CD14-positive monocyte (primary cell): ENCODE results near the gene WWOX. TPM values are rescaled to one million over a fixed set of nuclear protein-coding genes. Genes with fewer than 3 reads are reported as not detected.

Experiments
- DNase-seq, 3 donors: peaks; one replicate each; pipeline ENCODE4 v3.0.0-alpha.2; 2011 to 2022
- H2AFZ ChIP-seq: 2 replicates; pipeline ENCODE4 v1.6.0; 2012; ENCODE audit warnings: mild to moderate bottlenecking, low read depth, low read length, inconsistent platforms; ENCODE audit not compliant: insufficient read depth, poor library complexity, severe bottlenecking
- H3K27ac ChIP-seq, 2 donors: 1 replicate in 1 of 2; 2 replicates in 1 of 2; pipeline ENCODE4 v1.5.1; 2012 to 2013; ENCODE audit warnings: low read length in 2 of 2, control low read depth in 1 of 2, inconsistent platforms in 1 of 2, low read depth in 1 of 2, mild to moderate bottlenecking in 1 of 2
- H3K27me3 ChIP-seq, 2 donors: one replicate each; pipeline versions ENCODE4 v1.6.0 to v1.6.1; 2011 to 2013; ENCODE audit warnings: low read length in 2 of 2; ENCODE audit not compliant: control insufficient read depth in 2 of 2, insufficient read depth in 2 of 2
- H3K36me3 ChIP-seq, 2 donors: replicated peaks in 1 of 2; 1 replicate in 1 of 2; 2 replicates in 1 of 2; pipeline versions ENCODE4 v1.5.1 to v1.6.1; 2012 to 2013; ENCODE audit warnings: low read length in 2 of 2, control low read depth in 1 of 2, inconsistent platforms in 1 of 2, mild to moderate bottlenecking in 1 of 2; ENCODE audit not compliant: insufficient read depth in 2 of 2, control insufficient read depth in 1 of 2
- H3K4me1 ChIP-seq, 2 donors: 1 replicate in 1 of 2; 2 replicates in 1 of 2; pipeline versions ENCODE4 v1.5.1 to v1.6.1; 2012 to 2013; ENCODE audit warnings: low read length in 2 of 2, control low read depth in 1 of 2, inconsistent platforms in 1 of 2, mild to moderate bottlenecking in 1 of 2, moderate library complexity in 1 of 2; ENCODE audit not compliant: insufficient read depth in 2 of 2, control insufficient read depth in 1 of 2
- H3K4me2 ChIP-seq: replicated peaks from 2 replicates; pipeline ENCODE3; 2012; ENCODE audit warnings: low read length, moderate library complexity, mild to moderate bottlenecking; ENCODE audit not compliant: poor library complexity, severe bottlenecking; ENCODE audit errors: extremely low read depth
- H3K4me3 ChIP-seq, 3 experiments: fragments of 200-600 bp in 1 of 3; sonication (generic) in 1 of 3; replicated peaks in 1 of 3; 1 replicate in 2 of 3; 2 replicates in 1 of 3; pipeline ENCODE4 v1.5.1; 2011 to 2013; ENCODE audit warnings: low read length in 3 of 3, mild to moderate bottlenecking in 3 of 3, control low read depth in 2 of 3, low read depth in 2 of 3, inconsistent platforms in 1 of 3, moderate library complexity in 1 of 3
- H3K79me2 ChIP-seq: 2 replicates; pipeline ENCODE4 v1.6.0; 2012; ENCODE audit warnings: mild to moderate bottlenecking, control low read depth, inconsistent platforms, low read length, moderate library complexity; ENCODE audit not compliant: insufficient read depth
- H3K9ac ChIP-seq: 2 replicates; pipeline ENCODE4 v1.6.0; 2017; ENCODE audit warnings: low read length, mild to moderate bottlenecking; ENCODE audit not compliant: insufficient read depth, poor library complexity, severe bottlenecking
- H3K9me3 ChIP-seq, 2 donors: replicated peaks in 1 of 2; 1 replicate in 1 of 2; 2 replicates in 1 of 2; pipeline versions ENCODE4 v1.5.1 to v1.6.1; 2012 to 2013; ENCODE audit warnings: low read length in 2 of 2, control low read depth in 1 of 2; ENCODE audit not compliant: control insufficient read depth in 1 of 2, insufficient read depth in 1 of 2
- H4K20me1 ChIP-seq: 2 replicates; pipeline ENCODE4 v1.6.0; 2012; ENCODE audit warnings: mild to moderate bottlenecking, low read length, control low read depth, moderate library complexity; ENCODE audit not compliant: insufficient read depth
- H3K27ac Mint-ChIP-seq, 7 donors: one replicate each; pipeline ENCODE4 v1.8.0; 2020; ENCODE audit warnings: mild to moderate bottlenecking in 7 of 7, mixed read lengths in 7 of 7, moderate library complexity in 6 of 7, inconsistent platforms in 2 of 7
- H3K27me3 Mint-ChIP-seq, 3 donors: one replicate each; pipeline ENCODE4 v1.8.0; 2021 to 2022; ENCODE audit warnings: low read depth in 3 of 3, mild to moderate bottlenecking in 3 of 3, mixed read lengths in 3 of 3, moderate library complexity in 3 of 3, inconsistent platforms in 1 of 3
- H3K36me3 Mint-ChIP-seq, 2 donors: one replicate each; pipeline ENCODE4 v1.8.0; 2020; ENCODE audit warnings: mixed read lengths in 2 of 2, inconsistent platforms in 1 of 2, mild to moderate bottlenecking in 1 of 2
- H3K4me1 Mint-ChIP-seq: one replicate; pipeline ENCODE4 v1.8.0; 2020; ENCODE audit warnings: mild to moderate bottlenecking, mixed read lengths
- H3K4me3 Mint-ChIP-seq, 2 donors: one replicate each; pipeline ENCODE4 v1.8.0; 2020; ENCODE audit warnings: mild to moderate bottlenecking in 2 of 2, mixed read lengths in 2 of 2, moderate library complexity in 1 of 2
- H3K9me3 Mint-ChIP-seq, 7 donors: one replicate each; pipeline ENCODE4 v1.8.0; 2020 to 2022; ENCODE audit warnings: mixed read lengths in 7 of 7, mild to moderate bottlenecking in 6 of 7, moderate library complexity in 6 of 7, inconsistent platforms in 2 of 7
- WGBS: methylation state at CpG from one replicate; pipeline ENCODE4 v1.1.5; 2013; ENCODE audit warnings: missing lambda C conversion rate; ENCODE audit not compliant: insufficient coverage; 5-methylcytosine and 5-hydroxymethylcytosine counted together
- intact Hi-C, 2 donors: fragments of 100-400 bp; cut with micrococcal nuclease; formaldehyde crosslinking; loops; one replicate each; pipeline versions ENCODE4 v1.15.0 to v1.15.1; 2023
- polyA plus RNA-seq, 3 donors: library from polyadenylated mRNA; depleted of rRNA in 1 of 3; unstranded in 2 of 3; stranded (reverse) in 1 of 3; fragments of 300-500 nt in 2 of 3; fragments of >200 nt in 1 of 3; fragmentation: Illumina TruSeq in 2 of 3; gene quantifications; 1 replicate in 2 of 3; 2 replicates in 1 of 3; pipeline ENCODE4 v1.2.3, GENCODE V29; 2012 to 2021
- TF ChIP-seq, protein P1 (sequence below): fragments of 200-600 bp; IDR thresholded peaks from one replicate; pipeline ENCODE4 v1.8.0; 2022; ENCODE audit warnings: antibody characterized with exemption, mild to moderate bottlenecking

The WWOX gene
- polyA plus RNA-seq, 3 donors = 4.0 to 7.0 (median 6.3) TPM

DNA sequence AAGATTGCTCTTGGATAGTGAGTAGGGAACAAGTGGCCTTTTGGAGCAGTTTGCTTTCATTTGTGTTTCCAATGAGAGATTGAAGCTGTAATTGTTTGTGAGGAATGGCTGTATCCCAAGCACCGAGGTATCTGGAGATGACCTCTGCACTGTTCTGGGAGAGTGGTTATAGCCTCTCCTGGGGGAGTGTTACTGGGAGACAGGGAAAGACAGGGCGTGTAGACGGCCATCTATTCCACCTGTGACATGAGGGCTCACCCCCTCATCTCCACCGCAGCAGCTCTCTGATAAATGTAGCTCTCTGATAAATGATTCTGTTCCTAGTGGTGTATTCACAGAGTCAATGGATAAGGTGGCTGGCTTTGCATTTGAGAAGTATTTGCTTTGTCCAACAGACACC, 1107.4 kb downstream of the WWOX start:
- Histone ChIP-seq H3K36me3 (no peaks in the 10 kb centered on the region), H3K9me3 (no peaks in the 10 kb centered on the region), H3K4me1 (no peaks in the 10 kb centered on the region), H3K4me2 (no peak overlapping the region), H3K4me3 (no peak overlapping the region), H3K27ac (no peak overlapping the region), H2AFZ (no peak overlapping the region), H3K79me2 (no peaks in the 10 kb centered on the region), H3K9ac (no peak overlapping the region), H4K20me1 (no peaks in the 10 kb centered on the region), H3K27me3 (no peaks in the 10 kb centered on the region)
- WGBS = no CpG with 5 or more reads among the region's 4 CpGs
- Mint-ChIP-seq H3K4me1 (no peaks in the 10 kb centered on the region), H3K36me3 (peaks cover 0 to 2% of the 10 kb centered on the region in 2 donors), H3K27me3 (peaks cover 0 to 2% (median 0%) of the 10 kb centered on the region in 3 donors), H3K4me3 (no peak overlapping the region), H3K27ac (no peak overlapping the region), H3K9me3 (no peaks in the 10 kb centered on the region)
- DNase-seq = no peak
- TF ChIP-seq, protein P1, sequence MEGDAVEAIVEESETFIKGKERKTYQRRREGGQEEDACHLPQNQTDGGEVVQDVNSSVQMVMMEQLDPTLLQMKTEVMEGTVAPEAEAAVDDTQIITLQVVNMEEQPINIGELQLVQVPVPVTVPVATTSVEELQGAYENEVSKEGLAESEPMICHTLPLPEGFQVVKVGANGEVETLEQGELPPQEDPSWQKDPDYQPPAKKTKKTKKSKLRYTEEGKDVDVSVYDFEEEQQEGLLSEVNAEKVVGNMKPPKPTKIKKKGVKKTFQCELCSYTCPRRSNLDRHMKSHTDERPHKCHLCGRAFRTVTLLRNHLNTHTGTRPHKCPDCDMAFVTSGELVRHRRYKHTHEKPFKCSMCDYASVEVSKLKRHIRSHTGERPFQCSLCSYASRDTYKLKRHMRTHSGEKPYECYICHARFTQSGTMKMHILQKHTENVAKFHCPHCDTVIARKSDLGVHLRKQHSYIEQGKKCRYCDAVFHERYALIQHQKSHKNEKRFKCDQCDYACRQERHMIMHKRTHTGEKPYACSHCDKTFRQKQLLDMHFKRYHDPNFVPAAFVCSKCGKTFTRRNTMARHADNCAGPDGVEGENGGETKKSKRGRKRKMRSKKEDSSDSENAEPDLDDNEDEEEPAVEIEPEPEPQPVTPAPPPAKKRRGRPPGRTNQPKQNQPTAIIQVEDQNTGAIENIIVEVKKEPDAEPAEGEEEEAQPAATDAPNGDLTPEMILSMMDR = no peak
- intact Hi-C loops = no loop called here

DNA sequence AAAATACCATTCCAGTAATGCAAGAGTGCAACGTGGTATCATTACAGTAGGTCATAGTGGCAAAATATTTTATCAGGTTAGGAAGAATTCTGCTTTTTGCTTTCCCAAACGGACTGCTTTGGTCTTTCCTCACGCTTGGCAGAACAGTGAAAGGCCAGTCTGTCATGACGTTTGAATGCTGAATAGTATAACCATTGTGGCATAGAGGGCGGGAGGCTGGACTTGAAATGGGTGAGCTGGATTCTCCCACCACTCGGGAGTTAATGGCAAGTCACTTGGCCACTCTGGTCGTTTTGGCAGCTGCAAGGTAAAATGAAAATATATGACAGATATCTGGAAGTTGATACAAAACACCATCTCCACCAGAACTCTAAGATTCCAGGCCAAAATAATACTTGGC, 1109.9 kb downstream of the WWOX start:
- intact Hi-C loops = no loop called here
- Mint-ChIP-seq H3K36me3 (peaks cover 0 to 2% of the 10 kb centered on the region in 2 donors), H3K4me1 (peaks cover 4% of the 10 kb centered on the region), H3K4me3 (no peak overlapping the region), H3K27ac (no peak overlapping the region), H3K27me3 (peaks cover 0 to 2% (median 0%) of the 10 kb centered on the region in 3 donors), H3K9me3 (peaks cover 0 to 4% (median 0%) of the 10 kb centered on the region in 7 donors)
- no peak for DNase-seq
- Histone ChIP-seq H3K27me3 (no peaks in the 10 kb centered on the region), H3K27ac (no peak overlapping the region), H3K4me1 (no peaks in the 10 kb centered on the region), H4K20me1 (no peaks in the 10 kb centered on the region), H3K79me2 (no peaks in the 10 kb centered on the region), H3K4me3 (no peak overlapping the region), H2AFZ (no peak overlapping the region), H3K4me2 (no peak overlapping the region), H3K9me3 (no peaks in the 10 kb centered on the region), H3K9ac (no peak overlapping the region), H3K36me3 (no peaks in the 10 kb centered on the region)
- 94% methylated on average over 4 of the region's 7 CpGs for WGBS
- TF ChIP-seq, protein P1 = no peak
